ENCODE data around the gene GALNT3. TPM values are rescaled to one million over a fixed set of nuclear protein-coding genes. Genes with fewer than 3 reads are reported as not detected.

Gene GALNT3
- total and polyA plus RNA-seq, 7 donors = 0.10 to 0.99 (median 0.19) TPM; not detected in 2

GRCh38 chr2:165700531-165700930, 93.5 kb downstream of the GALNT3 start:
- H3K4me1 ChIP-seq = no peaks in the 10 kb centered on the region
- no peaks in the 10 kb centered on the region for H3K9me3 ChIP-seq
- no peak for TF ChIP-seq CTCF (IDR thresholded peaks at IDR 0.05)
- H3K27me3 ChIP-seq (ENCODE audit: insufficient read depth in 3 of 3, low read length in 2 of 3) = no peaks in the 10 kb centered on the region
- ATAC-seq (no peak), DNase-seq (no peak)
- intact Hi-C loops (cut with DNase I) = no loop called here
- WGBS, 3 donors = 25 to 48% (median 33%) methylated on average over 5 of the region's 5 CpGs
- no peak overlapping the region for H3K27ac ChIP-seq
- H3K4me3 ChIP-seq = no peak overlapping the region
- H3K36me3 ChIP-seq (ENCODE audit: insufficient read depth in 1 of 2, low read depth in 1 of 2) = no peaks in the 10 kb centered on the region

DNA sequence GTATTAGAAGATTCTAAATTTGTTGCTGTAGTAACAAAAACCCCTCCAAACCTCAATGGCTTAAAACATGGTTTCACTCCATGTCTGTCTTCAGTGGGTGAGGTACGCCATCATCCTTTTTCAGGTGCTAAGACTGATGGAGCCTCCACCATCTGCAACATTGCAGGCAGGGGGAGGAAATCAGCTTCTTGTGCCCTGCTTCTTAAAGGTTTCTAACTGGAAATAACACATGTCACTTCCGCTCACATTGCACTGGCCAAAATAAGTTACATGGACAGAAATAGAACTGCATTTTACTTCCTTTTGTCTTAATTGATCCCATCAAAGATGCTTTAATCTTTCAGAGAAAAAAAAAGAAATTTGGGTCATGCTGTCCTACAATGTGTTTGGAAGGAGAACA, 94.1 kb downstream of the GALNT3 start:
- Histone ChIP-seq H3K27me3 (ENCODE audit: insufficient read depth in 3 of 3, low read length in 2 of 3) (no peaks in the 10 kb centered on the region), H3K4me3 (no peak overlapping the region), H3K27ac (no peak overlapping the region), H3K9me3 (no peaks in the 10 kb centered on the region), H3K4me1 (no peaks in the 10 kb centered on the region), H3K36me3 (ENCODE audit: insufficient read depth in 1 of 2, low read depth in 1 of 2) (no peaks in the 10 kb centered on the region)
- ATAC-seq = no peak
- intact Hi-C loops (cut with DNase I) = loop anchor here in 1 of 2 donors (5.0 kb wide), 1 partner anchor 298 kb away; no protein-coding TSS in a partner anchor
- WGBS, 3 donors = 72 to 79% (median 73%) methylated on average over 2 of the region's 2 CpGs
- DNase-seq = no peak
- no peak for TF ChIP-seq CTCF (IDR thresholded peaks at IDR 0.05)

DNA sequence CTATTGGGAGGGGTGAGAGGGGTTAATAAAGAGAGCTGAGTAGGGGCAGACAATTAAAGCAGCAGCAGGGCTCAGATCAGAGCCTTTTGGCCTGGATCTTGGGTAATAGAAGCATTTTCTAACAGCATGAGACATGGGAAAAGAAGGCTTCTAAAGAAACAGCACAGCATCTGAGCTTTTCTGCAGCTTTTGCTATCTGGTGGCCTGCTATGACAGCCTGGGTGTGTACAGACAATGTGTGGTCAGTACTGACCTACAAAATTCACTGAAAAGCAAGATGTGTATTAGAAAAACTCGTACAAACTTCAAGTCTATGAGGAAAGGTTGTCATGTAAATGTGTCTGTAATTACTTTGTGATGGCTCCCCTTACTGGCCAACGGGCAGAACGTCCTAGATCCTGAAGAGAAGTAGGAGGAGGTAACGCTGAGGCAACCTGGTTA, 95.6 kb downstream of the GALNT3 start:
- H3K27me3 ChIP-seq (ENCODE audit: insufficient read depth in 3 of 3, low read length in 2 of 3) = no peaks in the 10 kb centered on the region
- intact Hi-C loops (cut with DNase I) = loop anchor here in 1 of 2 donors (5.0 kb wide), 1 partner anchor 296 kb away; no protein-coding TSS in a partner anchor
- WGBS, 3 donors = 17 to 26% (median 24%) methylated on average over 4 of the region's 4 CpGs
- ATAC-seq (no peak), DNase-seq (no peak)
- no peaks in the 10 kb centered on the region for H3K9me3 ChIP-seq
- TF ChIP-seq CTCF (IDR thresholded peaks at IDR 0.05) = peak; percentile 20
- no peaks in the 10 kb centered on the region for H3K36me3 ChIP-seq (ENCODE audit: insufficient read depth in 1 of 2, low read depth in 1 of 2)
- H3K4me3 ChIP-seq = no peak overlapping the region
- H3K4me1 ChIP-seq = no peaks in the 10 kb centered on the region
- H3K27ac ChIP-seq = no peak overlapping the region

DNA sequence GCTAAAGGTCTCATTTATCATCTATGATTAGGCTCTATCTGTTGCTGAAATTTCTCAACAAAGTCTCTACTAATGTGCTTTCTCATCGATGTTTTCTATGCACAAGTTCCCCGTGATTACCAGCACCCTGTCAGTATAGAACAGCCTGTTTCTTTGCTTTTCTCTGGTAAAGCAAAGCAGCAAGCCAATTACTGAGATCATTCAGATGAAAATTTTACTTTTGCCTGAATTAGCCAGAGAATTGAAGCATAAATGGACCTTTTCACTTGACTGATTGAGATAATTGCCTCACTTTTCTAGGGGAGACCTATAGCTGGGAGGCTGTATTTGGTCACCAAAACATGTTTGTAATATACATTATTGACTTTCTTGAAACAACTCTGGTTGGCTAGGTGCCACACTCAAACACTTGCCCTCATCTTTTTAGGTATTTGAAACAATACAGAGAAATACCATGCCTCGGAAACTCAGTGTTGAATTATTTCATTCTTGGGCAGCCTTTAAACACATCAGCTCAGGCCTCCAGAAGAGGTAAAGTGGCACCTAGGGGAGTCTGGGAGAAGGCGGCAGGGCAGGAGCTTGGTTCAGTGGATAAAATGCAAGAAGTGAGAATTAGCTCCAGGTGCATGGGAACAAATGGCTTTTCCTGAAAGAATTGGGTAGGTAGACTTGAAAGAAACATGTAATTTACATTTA, 96.2 kb downstream of the GALNT3 start:
- intact Hi-C loops (cut with DNase I) = loop anchor here in 1 of 2 donors (5.0 kb wide), 1 partner anchor 296 kb away; no protein-coding TSS in a partner anchor
- WGBS, 3 donors = 94 to 96% (median 95%) methylated on average over 4 of the region's 4 CpGs

More for the DNA sequence above, 96.2 kb downstream of the GALNT3 start:
- TF ChIP-seq CTCF (IDR thresholded peaks at IDR 0.05) = no peak
- Histone ChIP-seq H3K27me3 (ENCODE audit: insufficient read depth in 3 of 3, low read length in 2 of 3) (no peaks in the 10 kb centered on the region), H3K4me3 (no peak overlapping the region), H3K9me3 (no peaks in the 10 kb centered on the region), H3K36me3 (ENCODE audit: insufficient read depth in 1 of 2, low read depth in 1 of 2) (no peaks in the 10 kb centered on the region), H3K27ac (no peak overlapping the region), H3K4me1 (no peaks in the 10 kb centered on the region)
- DNase-seq (no peak), ATAC-seq (no peak)

Other genes with a start within 250 kb of the GALNT3 start
- 10 to 100 TPM; 10.6 to 16.7 (median 14.3) TPM for gene TTC21B, start 159.5 kb upstream of the GALNT3 start, total RNA-seq
- gene TTC21B, start 159.5 kb upstream of the GALNT3 start, polyA plus RNA-seq = 1 to 10 TPM; 2.6 to 8.7 (median 5.9) TPM

All from psoas muscle (tissue), 8 donors.